ENCODE data around the gene LEFTY2.
"Not testable (repeated sequence)": the region's sequence is repeated elsewhere in the genome, so short reads cannot be mapped to it uniquely, and the experiment has no call there.

LEFTY2 gene, protein sequence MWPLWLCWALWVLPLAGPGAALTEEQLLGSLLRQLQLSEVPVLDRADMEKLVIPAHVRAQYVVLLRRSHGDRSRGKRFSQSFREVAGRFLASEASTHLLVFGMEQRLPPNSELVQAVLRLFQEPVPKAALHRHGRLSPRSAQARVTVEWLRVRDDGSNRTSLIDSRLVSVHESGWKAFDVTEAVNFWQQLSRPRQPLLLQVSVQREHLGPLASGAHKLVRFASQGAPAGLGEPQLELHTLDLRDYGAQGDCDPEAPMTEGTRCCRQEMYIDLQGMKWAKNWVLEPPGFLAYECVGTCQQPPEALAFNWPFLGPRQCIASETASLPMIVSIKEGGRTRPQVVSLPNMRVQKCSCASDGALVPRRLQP

GRCh38 chr1:225941187-225941941 is at the start of gene LEFTY2:
Gene LEFTY2 (minus strand): TSS chr1:225941220. CDS start chr1:225941140, 80 bp downstream.
- no peak for FAIRE-seq
- no peak for DNase-seq (ENCODE audit: low spot score)

- no peak for FAIRE-seq
Measured at GRCh38 chr1:225987491-225988316, 46.7 kb upstream of the LEFTY2 start.

DNA sequence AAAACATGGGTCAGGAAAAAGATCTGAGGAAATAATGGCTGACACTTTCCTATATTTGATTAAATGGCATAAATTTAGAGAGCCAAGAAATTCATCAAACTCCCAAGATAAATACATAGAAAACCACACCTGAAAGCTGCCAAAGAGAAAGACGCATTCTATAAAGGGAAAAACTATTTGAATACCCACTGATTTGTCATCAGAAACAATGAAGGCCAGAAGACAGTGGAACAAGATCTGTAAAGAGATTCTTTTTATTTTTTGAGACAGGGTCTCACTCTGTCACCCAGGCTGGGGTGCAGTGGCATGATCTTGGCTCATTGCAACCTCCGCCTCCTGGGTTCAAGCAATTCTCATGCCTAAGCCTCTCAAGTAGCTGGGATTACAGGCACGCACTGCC is 40.7 kb upstream of the LEFTY2 start:
- FAIRE-seq (no peak), DNase-seq (ENCODE audit: low spot score) (no peak)

More at GRCh38 chr1:225987491-225988316, 46.7 kb upstream of the LEFTY2 start:
- no peak for DNase-seq (ENCODE audit: low spot score)

- DNase-seq (ENCODE audit: low spot score), result no peak
- FAIRE-seq, result no peak
Measured at GRCh38 chr1:225980005-225980836, 39.2 kb upstream of the LEFTY2 start.

GRCh38 chr1:225979421-225979820 is 38.4 kb upstream of the LEFTY2 start:
- DNase-seq (ENCODE audit: low spot score) (no peak), FAIRE-seq (no peak)

GRCh38 chr1:225977937-225978748 is 37.1 kb upstream of the LEFTY2 start:
- no peak for DNase-seq (ENCODE audit: low spot score)
- no peak for FAIRE-seq

- not testable (repeated sequence) for FAIRE-seq; DNase-seq (ENCODE audit: low spot score)
Measured at GRCh38 chr1:225975146-225975545, 34.1 kb upstream of the LEFTY2 start.

GRCh38 chr1:225974454-225974853 is 33.4 kb upstream of the LEFTY2 start:
- DNase-seq (ENCODE audit: low spot score) (no peak), FAIRE-seq (no peak)

GRCh38 chr1:225973158-225973557 is 32.1 kb upstream of the LEFTY2 start:
- FAIRE-seq, result no peak
- no peak for DNase-seq (ENCODE audit: low spot score)

GRCh38 chr1:225972344-225973152 is 31.5 kb upstream of the LEFTY2 start:
- FAIRE-seq (no peak), DNase-seq (ENCODE audit: low spot score) (no peak)

DNA sequence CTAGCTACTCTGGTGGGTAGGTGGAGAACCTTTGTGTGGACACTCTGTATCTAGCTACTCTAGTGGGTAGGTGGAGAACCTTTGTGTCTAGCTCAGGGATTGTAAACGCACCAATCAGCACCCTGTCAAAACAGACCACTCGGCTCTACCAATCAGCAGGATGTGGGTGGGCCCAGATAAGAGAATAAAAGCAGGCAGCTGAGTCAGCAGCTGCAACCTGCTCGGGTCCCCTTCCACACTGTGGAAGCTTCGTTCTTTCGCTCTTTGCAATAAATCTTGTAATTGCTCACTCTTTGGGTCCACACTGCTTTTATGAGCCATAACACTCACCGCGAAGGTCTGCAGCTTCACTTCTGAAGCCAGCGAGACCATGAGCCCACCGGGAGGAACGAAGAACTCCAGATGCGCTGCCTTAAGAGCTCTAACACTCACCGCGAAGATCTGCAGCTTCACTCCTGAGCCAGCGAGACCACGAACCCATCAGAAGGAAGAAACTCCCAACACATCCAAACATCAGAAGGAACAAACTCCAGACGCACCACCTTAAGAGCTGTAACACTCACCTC is 29.7 kb upstream of the LEFTY2 start:
- not testable (repeated sequence) for DNase-seq (ENCODE audit: low spot score); FAIRE-seq

- FAIRE-seq; DNase-seq (ENCODE audit: low spot score): not testable (repeated sequence)
Measured at GRCh38 chr1:225969751-225970150, 28.7 kb upstream of the LEFTY2 start.

GRCh38 chr1:225965231-225965630 is 24.2 kb upstream of the LEFTY2 start:
- FAIRE-seq (no peak), DNase-seq (ENCODE audit: low spot score) (no peak)

DNA sequence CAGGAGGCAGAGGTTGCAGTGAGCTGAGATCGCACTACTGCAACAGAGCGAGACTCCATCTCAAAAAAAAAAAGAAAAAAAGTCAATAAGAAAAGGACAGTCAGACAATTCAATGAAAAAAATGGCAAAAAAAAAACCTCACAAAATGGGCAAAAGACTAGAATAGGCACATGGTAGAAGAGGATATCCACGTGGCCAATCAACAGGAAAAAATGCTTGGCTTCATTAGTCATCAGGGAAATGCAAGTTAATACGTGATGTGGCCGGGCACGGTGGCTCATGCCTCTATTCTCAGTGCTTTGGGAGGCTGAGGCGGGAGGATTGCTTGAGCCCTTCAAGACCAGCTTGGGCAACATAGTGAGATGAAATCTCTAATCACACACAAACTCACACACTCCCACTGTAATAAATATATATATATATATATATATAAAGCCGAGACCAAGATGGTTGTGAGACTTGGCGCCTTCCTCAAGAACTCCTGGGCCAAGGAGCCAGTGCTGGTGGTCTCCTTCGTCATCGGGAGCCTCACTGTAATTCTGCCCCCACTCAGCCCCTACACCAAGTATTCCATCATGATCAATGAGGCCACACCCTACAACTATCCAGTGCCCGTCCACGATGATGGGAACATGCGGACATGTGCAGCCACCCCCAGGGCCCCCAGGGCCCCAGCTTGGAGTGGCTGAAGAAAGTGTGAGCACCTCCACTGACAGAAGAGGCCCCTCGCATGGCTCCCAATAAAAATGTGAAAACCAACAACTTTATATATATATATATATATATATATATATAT is 22.9 kb upstream of the LEFTY2 start:
- FAIRE-seq, result no peak
- no peak for DNase-seq (ENCODE audit: low spot score)

- FAIRE-seq, result no peak
- no peak for DNase-seq (ENCODE audit: low spot score)
Measured at GRCh38 chr1:225962440-225962975, 21.5 kb upstream of the LEFTY2 start.

GRCh38 chr1:225961659-225962439 is 20.8 kb upstream of the LEFTY2 start:
- FAIRE-seq (no peak), DNase-seq (ENCODE audit: low spot score) (no peak)

- no peak for FAIRE-seq
- DNase-seq (ENCODE audit: low spot score), result no peak
Measured at GRCh38 chr1:225958041-225958440, 17.0 kb upstream of the LEFTY2 start.

Measured in urothelium cell line (cell line).